IMR-90 (cell line): ENCODE data around the gene GATA6. TPM values are rescaled to one million over a fixed set of nuclear protein-coding genes. Genes with fewer than 3 reads are reported as not detected.

Experiments
- ATAC-seq: fragments of 200-7000 bp; cut with Tn5 transposase; 2 replicates; pipeline ENCODE4 v1.9.1; 2020; ENCODE audit warnings: low read depth, mild to moderate bottlenecking, moderate library complexity
- BruUV-seq: library from RNA; stranded (reverse); fragments of 400-500 nt; replicated peaks from 2 replicates; lab custom pipeline; 2021; lab: Mats Ljungman, UMichigan
- CTCF ChIA-PET: fragments of 300-600 bp; formaldehyde crosslinking; extraction: SDS; loops from one replicate; lab custom pipeline; 2021; ENCODE audit warnings: antibody characterized with exemption; lab: Yijun Ruan, JAX
- POLR2A ChIA-PET: fragments of 300-600 bp; sonication (Branson Sonifier 250); formaldehyde crosslinking; loops from one replicate; lab custom pipeline; 2022; ENCODE audit warnings: antibody characterized with exemption; ENCODE audit not compliant: unreplicated experiment; lab: Charles Lee
- DNase-seq: peaks from one replicate; pipeline ENCODE4 v3.0.0; 2013
- H2AFZ ChIP-seq: replicated peaks from 2 replicates; pipeline ENCODE3; 2013; ENCODE audit warnings: low read length, mild to moderate bottlenecking; ENCODE audit not compliant: poor library complexity
- H2AK5ac ChIP-seq: 2 replicates; pipeline ENCODE4 v1.6.1; 2013; ENCODE audit warnings: low read depth, low read length, inconsistent platforms
- H2AK9ac ChIP-seq: replicated peaks from 2 replicates; pipeline ENCODE3; 2013; ENCODE audit warnings: mild to moderate bottlenecking, low read depth, low read length, moderate library complexity; ENCODE audit not compliant: poor library complexity
- H2BK120ac ChIP-seq: 2 replicates; pipeline ENCODE4 v1.6.1; 2013; ENCODE audit warnings: low read depth, low read length, inconsistent platforms
- H2BK15ac ChIP-seq: 3 replicates; pipeline ENCODE4 v1.6.1; 2013; ENCODE audit warnings: low read depth, low read length, inconsistent platforms
- H2BK20ac ChIP-seq: 2 replicates; pipeline ENCODE4 v1.6.1; 2013; ENCODE audit warnings: low read depth, mild to moderate bottlenecking, inconsistent platforms, low read length, moderate library complexity
- H2BK5ac ChIP-seq: 2 replicates; pipeline ENCODE4 v1.6.1; 2013; ENCODE audit warnings: mild to moderate bottlenecking, low read depth, low read length, inconsistent platforms; ENCODE audit not compliant: poor library complexity, severe bottlenecking
- H3K14ac ChIP-seq: replicated peaks from 2 replicates; pipeline ENCODE4 v1.6.1; 2013; ENCODE audit warnings: low read depth, low read length, inconsistent platforms
- H3K18ac ChIP-seq: 2 replicates; pipeline ENCODE4 v1.6.1; 2013; ENCODE audit warnings: low read depth, low read length, control low read depth
- H3K23ac ChIP-seq: 2 replicates; pipeline ENCODE4 v1.6.1; 2013; ENCODE audit warnings: low read depth, low read length, inconsistent platforms
- H3K27ac ChIP-seq: 2 replicates; pipeline ENCODE4 v1.5.1; 2013; ENCODE audit warnings: mild to moderate bottlenecking, control low read depth, low read length; ENCODE audit not compliant: insufficient read depth
- H3K27me3 ChIP-seq: 2 replicates; pipeline ENCODE4 v1.6.1; 2013; ENCODE audit warnings: low read length; ENCODE audit not compliant: control insufficient read depth, insufficient read depth
- H3K36me3 ChIP-seq: 2 replicates; pipeline ENCODE4 v1.6.1; 2013; ENCODE audit warnings: low read length, mixed read lengths; ENCODE audit not compliant: control insufficient read depth, insufficient read depth
- H3K4ac ChIP-seq: 2 replicates; pipeline ENCODE4 v1.6.1; 2013; ENCODE audit warnings: low read depth, low read length, inconsistent platforms
- H3K4me1 ChIP-seq: 2 replicates; pipeline ENCODE4 v1.6.1; 2013; ENCODE audit warnings: low read length, mixed read lengths; ENCODE audit not compliant: control insufficient read depth, insufficient read depth
- H3K4me2 ChIP-seq: 2 replicates; pipeline ENCODE4 v1.6.1; 2013; ENCODE audit warnings: low read depth, mild to moderate bottlenecking, control low read depth, low read length, moderate library complexity
- H3K4me3 ChIP-seq: 2 replicates; pipeline ENCODE4 v1.5.1; 2013; ENCODE audit warnings: low read depth, mild to moderate bottlenecking, control low read depth, low read length, moderate library complexity; ENCODE audit not compliant: insufficient read depth
- H3K56ac ChIP-seq: 2 replicates; pipeline ENCODE4 v1.6.1; 2013; ENCODE audit warnings: low read length, inconsistent platforms; ENCODE audit not compliant: insufficient read depth; ENCODE audit errors: extremely low read depth
- H3K79me1 ChIP-seq, 2 experiments: 2 replicates each; pipeline ENCODE4 v1.6.1; 2013; ENCODE audit warnings: low read length in 2 of 2, inconsistent platforms in 1 of 2, low read depth in 1 of 2
- H3K9ac ChIP-seq: 2 replicates; pipeline ENCODE4 v1.6.1; 2013; ENCODE audit warnings: low read depth, low read length, control low read depth
- H3K9me1 ChIP-seq: 2 replicates; pipeline ENCODE4 v1.6.1; 2013; ENCODE audit warnings: low read length, inconsistent platforms; ENCODE audit not compliant: insufficient read depth
- H3K9me3 ChIP-seq: 2 replicates; pipeline ENCODE4 v1.6.1; 2013; ENCODE audit warnings: low read length; ENCODE audit not compliant: control insufficient read depth, insufficient read depth
- H4K20me1 ChIP-seq: 2 replicates; pipeline ENCODE4 v1.6.1; 2013; ENCODE audit warnings: low read length, inconsistent platforms; ENCODE audit not compliant: insufficient read depth
- H4K5ac ChIP-seq: 2 replicates; pipeline ENCODE4 v1.6.1; 2013; ENCODE audit warnings: mild to moderate bottlenecking, low read depth, low read length, control low read depth
- H4K8ac ChIP-seq, 2 experiments: 2 replicates each; pipeline ENCODE4 v1.6.1; 2013; ENCODE audit warnings: low read depth in 2 of 2, low read length in 2 of 2, control low read depth in 1 of 2, inconsistent platforms in 1 of 2
- H4K91ac ChIP-seq: 2 replicates; pipeline ENCODE4 v1.6.1; 2013; ENCODE audit warnings: low read depth, low read length, inconsistent platforms; ENCODE audit not compliant: insufficient read depth
- BHLHE40 ChIP-seq: fragments of 150-350 bp; IDR thresholded peaks from 2 replicates; pipeline ENCODE4 v1.6.1; 2016; ENCODE audit warnings: mild to moderate bottlenecking, low read depth, low read length
- CHD1 ChIP-seq: IDR thresholded peaks from 2 replicates; pipeline ENCODE4 v1.6.1; 2012; ENCODE audit warnings: low read depth, low read length, improper control_type of control experiment
- CTCF ChIP-seq: conservative IDR thresholded peaks from 2 replicates; pipeline ENCODE4 v1.5.1; 2012; ENCODE audit warnings: mild to moderate bottlenecking, low read depth, low read length, improper control_type of control experiment
- POLR2A ChIP-seq: IDR thresholded peaks from 2 replicates; pipeline ENCODE4 v1.6.1; 2012; ENCODE audit warnings: mild to moderate bottlenecking, low read depth, low read length
- RAD21 ChIP-seq: IDR thresholded peaks from 2 replicates; pipeline ENCODE4 v1.6.1; 2012; ENCODE audit warnings: low read length, improper control_type of control experiment
- WGBS, 2 experiments: methylation state at CpG; one replicate each; pipeline versions ENCODE4 v1.1.5 to v1.1.7; 2013; ENCODE audit warnings: missing lambda C conversion rate in 2 of 2; ENCODE audit not compliant: insufficient read length in 1 of 2; ENCODE audit errors: extremely low coverage in 2 of 2; 5-methylcytosine and 5-hydroxymethylcytosine counted together
- dilution Hi-C: fragments of 300-500 bp; cut with HindIII; formaldehyde crosslinking; loops from one replicate; pipeline ENCODE4 v1.14.3; 2018; ENCODE audit warnings: low sequenced_read_pairs; ENCODE audit not compliant: unreplicated experiment
- in situ Hi-C: fragments of 300-500 bp; cut with MboI; formaldehyde crosslinking; loops from 3 replicates; pipeline ENCODE4 v1.14.3; 2019; ENCODE audit warnings: low sequenced_read_pairs, inconsistent platforms, mixed read lengths
- intact Hi-C: fragments of 100-400 bp; cut with micrococcal nuclease; formaldehyde crosslinking; loops from 2 replicates; pipeline ENCODE4 v1.10.0; 2022
- polyA plus RNA-seq, 3 experiments: library from polyadenylated mRNA; depleted of rRNA; stranded (reverse); fragments of >200 nt; gene quantifications; 2 replicates each; pipeline ENCODE4 v1.2.3, GENCODE V29; 2012; ENCODE audit warnings: low replicate concordance in 1 of 3
- total RNA-seq: library from RNA; depleted of rRNA; stranded (reverse); fragments of >200 nt; gene quantifications from 2 replicates; pipeline ENCODE4 v1.2.3, GENCODE V29; 2012

GATA6 gene
- total and polyA plus RNA-seq, 2 of the 4 experiments (the other 2 are of a cell fraction): 2.5 to 4.0 TPM

- peaks cover 55% of the 10 kb centered on the region for H4K20me1 ChIP-seq
Observed at GRCh38 chr18:22170421-22171257, 1.2 kb downstream of the GATA6 start.

More at GRCh38 chr18:22170421-22171257, 1.2 kb downstream of the GATA6 start:
- peaks cover 9% of the 10 kb centered on the region for H3K36me3 ChIP-seq
- H3K27me3 ChIP-seq: peaks cover 32% of the 10 kb centered on the region
- DNase-seq (peak; percentile 75), ATAC-seq (peak; percentile 25)
- H3K79me1 ChIP-seq: peaks cover 7 to 24% of the 10 kb centered on the region in 2 experiments; a peak in 3 of 4 replicates
- peak overlapping the region; percentile 57 for H2BK5ac ChIP-seq
- peak overlapping the region; percentile 47 for H4K91ac ChIP-seq
- peak overlapping the region; percentile 92 for H3K4me2 ChIP-seq
- peak overlapping the region; percentile 66 for H3K18ac ChIP-seq
- H3K9me3 ChIP-seq: peaks cover 12% of the 10 kb centered on the region
- intact Hi-C loops (loop anchor here (1.0 to 5.0 kb wide), 6 partner anchors 144 to 627 kb away; no protein-coding TSS in a partner anchor), in situ Hi-C loops (loop anchor here (5.0 kb wide), 1 partner anchor 392 kb away; no protein-coding TSS in a partner anchor), dilution Hi-C loops (no loop called here)
- BruUV-seq: no TSS peak
- POLR2A ChIA-PET: interaction anchor here (0.6 kb wide), 2 partner anchors 458 to 794 kb away, joined by 3 to 4 read pairs; no protein-coding TSS in a partner anchor
- H3K23ac ChIP-seq: peak overlapping the region; percentile 91
- H2BK120ac ChIP-seq: peak overlapping the region; percentile 84
- TF ChIP-seq RAD21 (no peak), CTCF (no peak), BHLHE40 (0 out of 2 replicates have a peak, but pooled peaks have one; percentile 5), POLR2A (peak; percentile 62; the same call in 1 of the 2 replicates), CHD1 (0 out of 2 replicates have a peak, but pooled peaks have one; percentile 56)
- 0% methylated on average over 14 of the region's 66 CpGs; no CpG with 5 or more reads in 1 of the 2 experiments for WGBS, 2 experiments
- H2AK9ac ChIP-seq: peak overlapping the region; percentile 77
- H3K4ac ChIP-seq: peak overlapping the region; percentile 84
- peak overlapping the region; percentile 75 for H3K27ac ChIP-seq
- CTCF ChIA-PET: interaction anchor here (1.0 to 1.2 kb wide), 2 partner anchors 143 to 296 kb away, joined by 3 to 4 read pairs; no protein-coding TSS in a partner anchor
- H4K8ac ChIP-seq: peak overlapping the region; percentile 32 to 47; a peak in 2 of 4 replicates
- peak overlapping the region; percentile 89 for H3K9ac ChIP-seq
- H4K5ac ChIP-seq: peak overlapping the region; percentile 54; the same call in 1 of the 2 replicates
- peak overlapping the region; percentile 83 for H3K14ac ChIP-seq
- peak overlapping the region; percentile 77 for H3K4me3 ChIP-seq
- peak overlapping the region; percentile 87 for H2AFZ ChIP-seq
- H2AK5ac ChIP-seq: peak overlapping the region; percentile 0; the same call in 1 of the 2 replicates
- no peaks in the 10 kb centered on the region for H3K9me1 ChIP-seq
- peak overlapping the region; percentile 63; the same call in 2 of the 3 replicates for H2BK15ac ChIP-seq
- peaks cover 14% of the 10 kb centered on the region for H3K4me1 ChIP-seq
- peak overlapping the region; percentile 62 for H2BK20ac ChIP-seq
- peak overlapping the region; percentile 33 for H3K56ac ChIP-seq
